OCI-LY3 (cell line): Measurements from ENCODE around the gene EXD3.
A peak's percentile ranks its signal among the peaks of the same experiment; 100 is the strongest.

ENCODE experiments used
- H2AFZ ChIP-seq: fragments of 200-600, 300-600 bp; shearing (Covaris generic); 2 replicates; pipeline ENCODE4 v1.6.0; 2014; ENCODE audit warnings: antibody characterized with exemption, low read depth, low read length
- H3K27ac ChIP-seq: fragments of 200-600, 300-600 bp; sonication (generic); 2 replicates; pipeline ENCODE4 v1.5.1; 2014; ENCODE audit warnings: mild to moderate bottlenecking, low read length, moderate library complexity, mixed read lengths
- H3K27me3 ChIP-seq: fragments of 200-600, 300-600 bp; sonication (generic); 2 replicates; pipeline ENCODE4 v1.6.1; 2014; ENCODE audit warnings: low read depth, low read length, mixed read lengths
- H3K36me3 ChIP-seq: fragments of 200-600, 300-600 bp; sonication (generic); replicated peaks from 2 replicates; pipeline ENCODE3; 2014; ENCODE audit warnings: low read depth, low read length, mixed read lengths
- H3K4me1 ChIP-seq: fragments of 300-600, 200-600 bp; sonication (generic); 2 replicates; pipeline ENCODE4 v1.6.1; 2014; ENCODE audit warnings: low read length, mixed read lengths
- H3K4me2 ChIP-seq: fragments of 200-600, 300-600 bp; sonication (generic); 2 replicates; pipeline ENCODE4 v1.6.1; 2014; ENCODE audit warnings: low read length, mixed read lengths
- H3K4me3 ChIP-seq: fragments of 300-600, 200-600 bp; sonication (generic); 2 replicates; pipeline ENCODE4 v1.5.1; 2014; ENCODE audit warnings: antibody characterized with exemption, mild to moderate bottlenecking, low read length, moderate library complexity
- H3K79me2 ChIP-seq: fragments of 300-600, 200-600 bp; shearing (Covaris generic); 2 replicates; pipeline ENCODE4 v1.6.1; 2014; ENCODE audit warnings: mild to moderate bottlenecking, low read length, mixed read lengths
- H3K9ac ChIP-seq: fragments of 300-600, 200-600 bp; shearing (Covaris generic); 2 replicates; pipeline ENCODE4 v1.6.0; 2014; ENCODE audit warnings: mild to moderate bottlenecking, low read length, moderate library complexity
- H3K9me3 ChIP-seq: fragments of 200-600, 300-600 bp; shearing (Covaris generic); 2 replicates; pipeline ENCODE4 v1.6.1; 2014; ENCODE audit warnings: low read length, mixed read lengths; ENCODE audit not compliant: insufficient read depth
- H4K20me1 ChIP-seq: fragments of 200-600, 300-600 bp; sonication (generic); 2 replicates; pipeline ENCODE4 v1.6.1; 2016; ENCODE audit warnings: low read length, mixed read lengths; ENCODE audit not compliant: insufficient read depth
- CTCF ChIP-seq: fragments of 200-600, 300-600 bp; sonication (generic); IDR thresholded peaks from 2 replicates; pipeline ENCODE4 v1.5.1; 2014; ENCODE audit warnings: antibody characterized with exemption, low read length, low read depth
- EZH2phosphoT487 ChIP-seq: fragments of 200-600 bp; shearing (Covaris generic); IDR thresholded peaks from 2 replicates; pipeline ENCODE4 v1.6.1; 2018; ENCODE audit warnings: antibody characterized with exemption, mixed run types, low read depth

EXD3 gene

GRCh38 chr9:137311171-137311985 lies 111.6 kb downstream of the EXD3 start:
- peak overlapping the region; percentile 6 for H3K4me2 ChIP-seq
- H4K20me1 ChIP-seq = no peaks in the 10 kb centered on the region
- no peak overlapping the region for H2AFZ ChIP-seq
- no peak overlapping the region for H3K4me3 ChIP-seq
- H3K27me3 ChIP-seq = no peaks in the 10 kb centered on the region
- peaks cover 16% of the 10 kb centered on the region for H3K4me1 ChIP-seq
- H3K79me2 ChIP-seq = no peaks in the 10 kb centered on the region
- H3K9me3 ChIP-seq = no peaks in the 10 kb centered on the region
- no peak for TF ChIP-seq CTCF
- H3K9ac ChIP-seq = no peak overlapping the region
- H3K36me3 ChIP-seq = no peaks in the 10 kb centered on the region
- H3K27ac ChIP-seq = no peak overlapping the region

- no peak overlapping the region for H3K9ac ChIP-seq
- no peaks in the 10 kb centered on the region for H3K36me3 ChIP-seq
- peak overlapping the region; percentile 6 for H3K4me2 ChIP-seq
- H3K27ac ChIP-seq = no peak overlapping the region
- H3K79me2 ChIP-seq = no peaks in the 10 kb centered on the region
- TF ChIP-seq CTCF = no peak
- no peak for TF ChIP-seq EZH2phosphoT487
- no peak overlapping the region for H2AFZ ChIP-seq
- H4K20me1 ChIP-seq = no peaks in the 10 kb centered on the region
- H3K4me1 ChIP-seq = peaks cover 13% of the 10 kb centered on the region
- H3K4me3 ChIP-seq = no peak overlapping the region; the same call in 1 of the 2 replicates
- H3K27me3 ChIP-seq = no peaks in the 10 kb centered on the region
- no peaks in the 10 kb centered on the region for H3K9me3 ChIP-seq
Observed at GRCh38 chr9:137310189-137311052, 112.5 kb downstream of the EXD3 start.

GRCh38 chr9:137309368-137310188 lies 113.4 kb downstream of the EXD3 start:
- no peaks in the 10 kb centered on the region for H3K36me3 ChIP-seq
- H4K20me1 ChIP-seq = no peaks in the 10 kb centered on the region
- peaks cover 11% of the 10 kb centered on the region for H3K4me1 ChIP-seq
- H3K9ac ChIP-seq = no peak overlapping the region
- no peak overlapping the region for H3K27ac ChIP-seq
- TF ChIP-seq EZH2phosphoT487 = no peak
- TF ChIP-seq CTCF = no peak
- H3K27me3 ChIP-seq = no peaks in the 10 kb centered on the region
- H3K4me2 ChIP-seq = no peak overlapping the region
- no peak overlapping the region for H2AFZ ChIP-seq
- no peak overlapping the region for H3K4me3 ChIP-seq
- H3K9me3 ChIP-seq = no peaks in the 10 kb centered on the region
- H3K79me2 ChIP-seq = no peaks in the 10 kb centered on the region
